OCI-LY1 (cell line): Measurements from ENCODE around the gene HOXC13.

Source experiments
- EZH2 ChIP-seq: fragments of 200-600 bp; sonication (generic), shearing (Covaris generic); IDR thresholded peaks from 2 replicates; pipeline ENCODE4 v1.8.0; 2017; ENCODE audit warnings: borderline replicate concordance, mixed run types, mild to moderate bottlenecking, antibody characterized with exemption, low read length, moderate library complexity, mixed read lengths
- TF ChIP-seq, protein P1 (sequence below): fragments of 200-600 bp; sonication (generic), shearing (Covaris generic); IDR thresholded peaks from 2 replicates; pipeline ENCODE4 v1.5.1; 2017; ENCODE audit warnings: mild to moderate bottlenecking, antibody characterized with exemption, low read length, moderate library complexity, mixed read lengths

DNA sequence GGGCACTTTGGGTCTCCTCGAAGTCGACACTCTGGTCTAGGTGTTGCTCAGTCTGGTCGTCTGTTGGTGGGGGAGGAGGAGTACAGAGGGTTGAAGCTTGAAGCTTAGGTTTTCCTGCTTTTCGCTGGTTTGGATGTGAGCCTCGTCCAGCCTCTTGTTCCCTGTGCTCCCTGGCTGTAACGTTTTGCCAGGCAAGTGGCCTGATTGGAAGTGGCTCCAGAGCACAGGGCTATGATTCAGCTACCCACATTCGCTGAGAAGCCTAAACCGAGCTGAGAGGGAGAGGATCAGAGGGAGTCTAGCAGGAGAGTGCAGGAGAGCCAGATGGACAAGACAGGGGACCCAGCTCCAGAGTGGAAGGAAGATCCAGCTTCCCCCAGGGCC lies 52.4 kb downstream of the HOXC13 start:
- TF ChIP-seq, protein P1, sequence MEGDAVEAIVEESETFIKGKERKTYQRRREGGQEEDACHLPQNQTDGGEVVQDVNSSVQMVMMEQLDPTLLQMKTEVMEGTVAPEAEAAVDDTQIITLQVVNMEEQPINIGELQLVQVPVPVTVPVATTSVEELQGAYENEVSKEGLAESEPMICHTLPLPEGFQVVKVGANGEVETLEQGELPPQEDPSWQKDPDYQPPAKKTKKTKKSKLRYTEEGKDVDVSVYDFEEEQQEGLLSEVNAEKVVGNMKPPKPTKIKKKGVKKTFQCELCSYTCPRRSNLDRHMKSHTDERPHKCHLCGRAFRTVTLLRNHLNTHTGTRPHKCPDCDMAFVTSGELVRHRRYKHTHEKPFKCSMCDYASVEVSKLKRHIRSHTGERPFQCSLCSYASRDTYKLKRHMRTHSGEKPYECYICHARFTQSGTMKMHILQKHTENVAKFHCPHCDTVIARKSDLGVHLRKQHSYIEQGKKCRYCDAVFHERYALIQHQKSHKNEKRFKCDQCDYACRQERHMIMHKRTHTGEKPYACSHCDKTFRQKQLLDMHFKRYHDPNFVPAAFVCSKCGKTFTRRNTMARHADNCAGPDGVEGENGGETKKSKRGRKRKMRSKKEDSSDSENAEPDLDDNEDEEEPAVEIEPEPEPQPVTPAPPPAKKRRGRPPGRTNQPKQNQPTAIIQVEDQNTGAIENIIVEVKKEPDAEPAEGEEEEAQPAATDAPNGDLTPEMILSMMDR: no peak
- no peak for TF ChIP-seq EZH2
